Panc1 (cell line): Measurements from ENCODE around the gene FAM168B. TPM values are rescaled to one million over a fixed set of nuclear protein-coding genes. Genes with fewer than 3 reads are reported as not detected.

Experiments used
- ATAC-seq: fragments of 200-7000 bp; cut with Tn5 transposase; 2 replicates; pipeline ENCODE4 v1.9.1; 2020; ENCODE audit warnings: mild to moderate bottlenecking, moderate library complexity
- BruUV-seq: library from RNA; stranded (reverse); fragments of 400-500 nt; replicated peaks from 2 replicates; lab custom pipeline; 2021; lab: Mats Ljungman, UMichigan
- CTCF ChIA-PET: fragments of 300-600 bp; sonication (Branson Sonifier 250); formaldehyde crosslinking; loops from one replicate; lab custom pipeline; 2022; ENCODE audit warnings: antibody characterized with exemption; lab: Charles Lee
- POLR2A ChIA-PET: fragments of 300-600 bp; sonication (Branson Sonifier 250); formaldehyde crosslinking; loops from one replicate; lab custom pipeline; 2022; ENCODE audit warnings: antibody characterized with exemption; lab: Charles Lee
- DNase-seq: peaks from one replicate; pipeline ENCODE4 v3.0.0-alpha.2; 2010; ENCODE audit warnings: low read depth, low spot score
- H3K27ac ChIP-seq: 2 replicates; pipeline ENCODE4 v1.5.1; 2011; ENCODE audit warnings: mild to moderate bottlenecking, low read length, inconsistent platforms
- H3K27me3 ChIP-seq: fragments of 200-500 bp; sonication (Bioruptor generic); 2 replicates; pipeline ENCODE4 v1.6.0; 2014; ENCODE audit warnings: low read length, inconsistent platforms; ENCODE audit not compliant: control insufficient read depth, insufficient read depth
- H3K36me3 ChIP-seq: fragments of 200-500 bp; sonication (Bioruptor generic); 2 replicates; pipeline ENCODE4 v1.5.1; 2014; ENCODE audit warnings: inconsistent platforms, mild to moderate bottlenecking, low read length, moderate library complexity; ENCODE audit not compliant: control insufficient read depth, insufficient read depth
- H3K4me1 ChIP-seq: 2 replicates; pipeline ENCODE4 v1.5.1; 2011; ENCODE audit warnings: inconsistent platforms, mild to moderate bottlenecking, low read length, moderate library complexity; ENCODE audit not compliant: control insufficient read depth, insufficient read depth
- H3K4me3 ChIP-seq, 2 experiments: 2 replicates each; pipeline ENCODE4 v1.5.1; 2011 to 2012; ENCODE audit warnings: low read depth in 2 of 2, low read length in 2 of 2, mild to moderate bottlenecking in 2 of 2, inconsistent platforms in 1 of 2, moderate library complexity in 1 of 2
- H3K9me3 ChIP-seq: fragments of 200-500 bp; sonication (Bioruptor generic); 2 replicates; pipeline ENCODE4 v1.5.1; 2014; ENCODE audit warnings: low read depth, mild to moderate bottlenecking, inconsistent platforms, low read length, moderate library complexity; ENCODE audit not compliant: control insufficient read depth, insufficient read depth
- POLR2AphosphoS5 ChIP-seq: IDR thresholded peaks from 2 replicates; pipeline ENCODE4 v1.6.1; 2012; ENCODE audit warnings: mild to moderate bottlenecking, low read depth, low read length, moderate library complexity
- REST ChIP-seq, 2 experiments: IDR thresholded peaks; 2 replicates each; pipeline ENCODE4 v1.6.1; 2011 to 2012; ENCODE audit warnings: low read depth in 2 of 2, control low read depth in 1 of 2, low read length in 1 of 2, mild to moderate bottlenecking in 1 of 2, moderate library complexity in 1 of 2; ENCODE audit not compliant: insufficient read depth in 1 of 2
- SIN3A ChIP-seq: IDR thresholded peaks from 2 replicates; pipeline ENCODE4 v1.6.1; 2012; ENCODE audit warnings: low read depth, mild to moderate bottlenecking, low read length, moderate library complexity, borderline replicate concordance; ENCODE audit not compliant: insufficient read depth
- TCF7L2 ChIP-seq: IDR thresholded peaks from 2 replicates; pipeline ENCODE4 v1.6.1; 2011; ENCODE audit warnings: mild to moderate bottlenecking, low read depth, low read length, inconsistent platforms
- in situ Hi-C: cut with HindIII; loops from 2 replicates; pipeline ENCODE4 v1.10.0; 2016; ENCODE audit warnings: low sequenced_read_pairs, low pct_unique_long_range_greater_than_20kb
- intact Hi-C: fragments of 100-400 bp; cut with micrococcal nuclease; formaldehyde crosslinking; loops from one replicate; pipeline ENCODE4 v1.10.0; 2022; ENCODE audit not compliant: unreplicated experiment
- total RNA-seq: library from RNA; stranded (reverse); gene quantifications from one replicate; pipeline ENCODE4 v1.2.1, GENCODE V29; 2021; ENCODE audit not compliant: unreplicated experiment

The FAM168B gene
- total RNA-seq, 1 experiment from 2014 or later, result 137 TPM

GRCh38 chr2:131105156-131105949 lies 12.1 kb upstream of the FAM168B start, which contains the start of gene PLEKHB2:
PLEKHB2 (plus strand) TSS chr2:131105336; CDS start chr2:131120942, 15,606 bp downstream.
- ATAC-seq (peak; percentile 91), DNase-seq (no peak)
- intact Hi-C loops (no loop called here), in situ Hi-C loops (no loop called here)
- Histone ChIP-seq H3K4me3 (peak within 1 kb of the TSS; percentile 95 to 96), H3K36me3 (no peaks in the 10 kb centered on the region; the same call in 1 of the 2 replicates), H3K4me1 (peaks cover 19% of the 10 kb centered on the region), H3K27me3 (no peaks in the 10 kb centered on the region), H3K27ac (peak within 1 kb of the TSS; percentile 96), H3K9me3 (no peaks in the 10 kb centered on the region)
- CTCF ChIA-PET, result no interaction called here
- POLR2A ChIA-PET, result no interaction called here
- BruUV-seq, result no TSS peak
- TF ChIP-seq SIN3A (0 out of 2 replicates have a peak, but pooled peaks have one; percentile 41), TCF7L2 (no peak), REST (IDR thresholded peaks at IDR 0.05; ENCODE audit: insufficient read depth in 1 of 2, low read depth in 2 of 2, low read length in 1 of 2) (no peak), POLR2AphosphoS5 (peak; percentile 83)

GRCh38 chr2:131104487-131105155 lies 11.4 kb upstream of the FAM168B start:
- ATAC-seq, result peak; percentile 91
- ChIA-PET POLR2A (interaction anchor here (0.6 kb wide), 1 partner anchor 16 kb away, joined by 9 read pairs; no protein-coding TSS in a partner anchor), CTCF (no interaction called here)
- DNase-seq, result peak; percentile 57
- Histone ChIP-seq H3K4me1 (peaks cover 19% of the 10 kb centered on the region), H3K27ac (peak overlapping the region; percentile 96), H3K36me3 (no peaks in the 10 kb centered on the region; the same call in 1 of the 2 replicates), H3K27me3 (no peaks in the 10 kb centered on the region), H3K9me3 (no peaks in the 10 kb centered on the region), H3K4me3 (peak overlapping the region; percentile 95 to 96)
- TF ChIP-seq REST (IDR thresholded peaks at IDR 0.05; ENCODE audit: insufficient read depth in 1 of 2, low read depth in 2 of 2, low read length in 1 of 2) (no peak), TCF7L2 (0 out of 2 replicates have a peak, but pooled peaks have one; percentile 25), POLR2AphosphoS5 (no peak; the same call in 1 of the 2 replicates)
- in situ Hi-C loops, result no loop called here
- intact Hi-C loops, result no loop called here
- BruUV-seq, result no TSS peak
